OCI-LY7 (cell line): ENCODE measurements around the gene RAB8A.

Experiments used
- CTCF ChIP-seq: fragments of 200-600 bp; sonication (generic); conservative IDR thresholded peaks from 2 replicates; pipeline ENCODE4 v1.5.1; 2014; ENCODE audit warnings: mild to moderate bottlenecking, antibody characterized with exemption, low read length, moderate library complexity, mixed read lengths
- EZH2phosphoT487 ChIP-seq: fragments of 200-600 bp; sonication (generic); IDR thresholded peaks from 2 replicates; pipeline ENCODE4 v1.6.1; 2018; ENCODE audit warnings: low read depth, borderline replicate concordance, mild to moderate bottlenecking, mixed run types, antibody characterized with exemption, low read length, moderate library complexity, mixed read lengths

GRCh38 chr19:16069813-16070365 is 41.8 kb upstream of the RAB8A start:
- TF ChIP-seq CTCF (no peak), EZH2phosphoT487 (no peak)
